DOHH2 (cell line): ENCODE data around the gene MOV10.

ENCODE experiments used
- H3F3A ChIP-seq: fragments of 200-600 bp; sonication (generic), shearing (Covaris generic); 2 replicates; pipeline ENCODE4 v1.6.0; 2016; ENCODE audit warnings: antibody characterized with exemption, mild to moderate bottlenecking; ENCODE audit not compliant: control insufficient read depth, insufficient read depth
- H3K27ac ChIP-seq: fragments of 200-600 bp; sonication (generic); 2 replicates; pipeline ENCODE4 v1.5.1; 2014; ENCODE audit warnings: low read depth, mild to moderate bottlenecking, low read length, moderate library complexity
- H3K27me3 ChIP-seq: fragments of 200-600 bp; sonication (generic); 2 replicates; pipeline ENCODE4 v1.6.1; 2014; ENCODE audit warnings: mild to moderate bottlenecking, low read length, mixed read lengths; ENCODE audit not compliant: control insufficient read depth
- H3K36me3 ChIP-seq: fragments of 200-600 bp; sonication (generic); 2 replicates; pipeline ENCODE4 v1.6.1; 2014; ENCODE audit warnings: mild to moderate bottlenecking, low read length, moderate library complexity, mixed read lengths; ENCODE audit not compliant: control insufficient read depth
- H3K4me1 ChIP-seq: fragments of 200-600 bp; sonication (generic); 2 replicates; pipeline ENCODE4 v1.6.1; 2014; ENCODE audit warnings: mild to moderate bottlenecking, low read length, mixed read lengths; ENCODE audit not compliant: control insufficient read depth
- H3K4me2 ChIP-seq: fragments of 200-600 bp; sonication (generic); 2 replicates; pipeline ENCODE4 v1.6.0; 2014; ENCODE audit warnings: mild to moderate bottlenecking, low read length, moderate library complexity
- H3K4me3 ChIP-seq: fragments of 200-600 bp; sonication (generic); 2 replicates; pipeline ENCODE4 v1.5.1; 2014; ENCODE audit warnings: mild to moderate bottlenecking, low read length, mixed read lengths
- H3K79me2 ChIP-seq: fragments of 200-600 bp; sonication (generic); 2 replicates; pipeline ENCODE4 v1.6.1; 2014; ENCODE audit warnings: mild to moderate bottlenecking, low read length, mixed read lengths; ENCODE audit not compliant: control insufficient read depth
- H3K9me2 ChIP-seq: fragments of 200-600 bp; sonication (generic); replicated peaks from 2 replicates; pipeline ENCODE4 v1.6.1; 2014; ENCODE audit warnings: mild to moderate bottlenecking, low read length, mixed read lengths; ENCODE audit not compliant: control insufficient read depth
- H3K9me3 ChIP-seq: fragments of 200-600 bp; sonication (generic); 2 replicates; pipeline ENCODE4 v1.6.1; 2014; ENCODE audit warnings: antibody characterized with exemption, low read length, mixed read lengths; ENCODE audit not compliant: control insufficient read depth, insufficient read depth
- H4K20me1 ChIP-seq: fragments of 200-600 bp; sonication (generic); 2 replicates; pipeline ENCODE4 v1.6.0; 2014; ENCODE audit warnings: low read depth, mild to moderate bottlenecking, antibody characterized with exemption, low read length, moderate library complexity; ENCODE audit not compliant: control insufficient read depth, insufficient read depth
- EZH2phosphoT487 ChIP-seq: fragments of 200-600 bp; sonication (generic); IDR thresholded peaks from 2 replicates; pipeline ENCODE4 v1.6.1; 2017; ENCODE audit warnings: borderline replicate concordance, mild to moderate bottlenecking, antibody characterized with exemption, low read length, moderate library complexity, mixed read lengths
- TF ChIP-seq, protein P1 (sequence below): fragments of 200-600 bp; sonication (generic); IDR thresholded peaks from one replicate; pipeline ENCODE4 v1.5.1; 2014; ENCODE audit warnings: antibody characterized with exemption, mild to moderate bottlenecking, low read depth, low read length; ENCODE audit not compliant: poor library complexity, severe bottlenecking

The MOV10 gene

DNA sequence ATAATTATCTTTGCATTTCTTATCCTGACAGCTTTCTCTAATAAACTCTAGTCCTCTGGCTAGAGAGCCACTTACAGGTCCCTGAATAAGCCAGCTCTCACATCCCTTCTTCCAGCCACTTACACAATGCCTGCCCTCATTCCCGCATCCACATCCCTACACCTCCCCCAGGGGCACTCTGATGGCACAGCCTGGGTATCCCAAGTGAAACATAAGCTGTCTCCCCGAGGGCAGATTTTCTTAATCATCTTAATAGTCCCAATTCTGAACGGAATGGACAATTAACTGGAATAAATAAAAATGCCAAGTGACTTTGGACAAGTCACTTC is 27.6 kb downstream of the MOV10 start:
- Histone ChIP-seq H3K9me2 (no peaks in the 10 kb centered on the region), H4K20me1 (no peaks in the 10 kb centered on the region), H3K27ac (no peak overlapping the region), H3K4me3 (no peak overlapping the region), H3K79me2 (no peaks in the 10 kb centered on the region), H3K4me2 (no peak overlapping the region), H3K36me3 (no peaks in the 10 kb centered on the region), H3K27me3 (no peaks in the 10 kb centered on the region), H3F3A (0 out of 2 replicates have a peak, but pooled peaks cover 4% of the 10 kb centered on the region), H3K4me1 (peaks cover 56% of the 10 kb centered on the region), H3K9me3 (no peaks in the 10 kb centered on the region)
- TF ChIP-seq, protein P1, sequence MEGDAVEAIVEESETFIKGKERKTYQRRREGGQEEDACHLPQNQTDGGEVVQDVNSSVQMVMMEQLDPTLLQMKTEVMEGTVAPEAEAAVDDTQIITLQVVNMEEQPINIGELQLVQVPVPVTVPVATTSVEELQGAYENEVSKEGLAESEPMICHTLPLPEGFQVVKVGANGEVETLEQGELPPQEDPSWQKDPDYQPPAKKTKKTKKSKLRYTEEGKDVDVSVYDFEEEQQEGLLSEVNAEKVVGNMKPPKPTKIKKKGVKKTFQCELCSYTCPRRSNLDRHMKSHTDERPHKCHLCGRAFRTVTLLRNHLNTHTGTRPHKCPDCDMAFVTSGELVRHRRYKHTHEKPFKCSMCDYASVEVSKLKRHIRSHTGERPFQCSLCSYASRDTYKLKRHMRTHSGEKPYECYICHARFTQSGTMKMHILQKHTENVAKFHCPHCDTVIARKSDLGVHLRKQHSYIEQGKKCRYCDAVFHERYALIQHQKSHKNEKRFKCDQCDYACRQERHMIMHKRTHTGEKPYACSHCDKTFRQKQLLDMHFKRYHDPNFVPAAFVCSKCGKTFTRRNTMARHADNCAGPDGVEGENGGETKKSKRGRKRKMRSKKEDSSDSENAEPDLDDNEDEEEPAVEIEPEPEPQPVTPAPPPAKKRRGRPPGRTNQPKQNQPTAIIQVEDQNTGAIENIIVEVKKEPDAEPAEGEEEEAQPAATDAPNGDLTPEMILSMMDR, result no peak
- TF ChIP-seq EZH2phosphoT487, result no peak

DNA sequence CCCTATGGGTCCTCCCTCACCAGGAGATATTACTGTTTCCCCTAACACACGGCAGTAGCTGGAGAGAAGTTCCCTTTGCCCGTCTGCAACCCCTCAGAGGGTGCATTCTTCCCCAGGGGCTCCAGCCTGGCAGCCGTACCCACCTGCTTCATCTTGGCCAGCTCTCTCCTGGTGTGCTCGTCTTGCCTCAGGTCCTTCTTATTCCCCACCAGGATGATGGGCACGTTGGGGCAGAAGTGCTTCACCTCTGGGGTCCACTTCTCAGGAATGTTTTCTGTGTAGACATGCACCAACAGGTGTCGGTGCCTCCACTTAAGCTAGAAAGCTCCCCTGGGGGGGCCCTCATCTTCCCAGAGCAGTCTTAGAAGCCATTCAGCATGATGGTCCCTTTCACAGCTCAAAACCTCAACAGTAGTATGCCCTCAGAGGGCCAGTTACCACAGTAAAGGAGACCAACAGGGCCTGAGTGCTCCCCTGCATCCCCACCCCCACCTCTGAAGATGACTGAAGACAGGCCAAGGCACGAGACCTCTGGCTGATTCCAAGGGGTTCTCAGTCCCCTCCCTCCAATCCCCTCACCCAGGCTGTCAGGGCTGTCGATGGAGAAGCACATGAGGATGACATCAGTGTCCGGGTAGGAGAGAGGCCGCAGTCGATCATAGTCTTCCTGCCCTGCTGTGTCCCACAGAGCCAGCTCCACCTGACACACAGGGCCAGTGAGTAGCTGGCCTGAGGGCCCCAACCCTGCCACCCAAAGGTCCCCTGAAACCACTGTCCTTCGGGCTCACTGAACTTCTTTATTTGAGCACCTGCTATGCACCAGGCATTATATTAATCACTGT is 28.2 kb downstream of the MOV10 start:
- Histone ChIP-seq H3F3A (0 out of 2 replicates have a peak, but pooled peaks cover 4% of the 10 kb centered on the region), H3K4me3 (no peak overlapping the region), H3K4me2 (no peak overlapping the region), H3K9me2 (no peaks in the 10 kb centered on the region), H3K9me3 (no peaks in the 10 kb centered on the region), H4K20me1 (no peaks in the 10 kb centered on the region), H3K4me1 (peaks cover 59% of the 10 kb centered on the region), H3K79me2 (no peaks in the 10 kb centered on the region), H3K27ac (no peak overlapping the region), H3K36me3 (no peaks in the 10 kb centered on the region), H3K27me3 (peaks cover 1% of the 10 kb centered on the region)
- TF ChIP-seq EZH2phosphoT487, result no peak
- TF ChIP-seq, protein P1, result no peak

DNA sequence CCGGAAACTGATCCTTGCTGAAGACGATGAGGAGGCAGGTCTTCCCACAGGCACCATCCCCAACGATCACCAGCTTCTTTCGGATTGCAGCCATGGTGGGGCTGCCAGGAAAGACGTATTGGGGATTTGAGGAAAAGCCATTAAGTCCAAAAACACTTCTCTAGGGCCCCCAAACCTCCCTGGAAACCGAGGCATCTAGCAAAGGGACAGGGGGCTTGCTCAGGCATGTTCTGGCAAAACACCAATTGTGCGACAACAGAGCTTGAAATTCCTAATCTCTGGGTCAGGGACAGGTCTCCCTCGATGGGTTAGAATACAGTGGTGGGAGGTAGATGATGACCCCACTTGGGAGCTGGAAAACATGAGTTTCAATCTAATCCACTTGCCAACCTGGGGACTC is 29.2 kb downstream of the MOV10 start:
- H3K9me2 ChIP-seq, result no peaks in the 10 kb centered on the region
- peaks cover 7% of the 10 kb centered on the region for H3K27me3 ChIP-seq
- H3K4me3 ChIP-seq, result no peak overlapping the region
- H3K36me3 ChIP-seq, result no peaks in the 10 kb centered on the region
- no peaks in the 10 kb centered on the region for H3K9me3 ChIP-seq
- peaks cover 60% of the 10 kb centered on the region for H3K4me1 ChIP-seq
- H3K27ac ChIP-seq, result no peak overlapping the region
- no peaks in the 10 kb centered on the region for H3K79me2 ChIP-seq
- no peaks in the 10 kb centered on the region for H4K20me1 ChIP-seq
- no peak overlapping the region for H3K4me2 ChIP-seq
- H3F3A ChIP-seq, result 0 out of 2 replicates have a peak, but pooled peaks cover 4% of the 10 kb centered on the region
- TF ChIP-seq, protein P1, result no peak
- no peak for TF ChIP-seq EZH2phosphoT487
